Left lung (tissue), 10 donors: Measurements from ENCODE around the gene PCDHGB1. TPM values are rescaled to one million over a fixed set of nuclear protein-coding genes. Genes with fewer than 3 reads are reported as not detected.

Experiments
- ATAC-seq: fragments of 200-7000 bp; cut with Tn5 transposase; one replicate; pipeline ENCODE4 v1.9.1; 2020; ENCODE audit warnings: moderate library complexity
- DNase-seq, 4 donors: peaks; one replicate each; pipeline ENCODE4 v3.0.0-alpha.2; 2013 to 2020
- H3K27ac ChIP-seq, 2 donors: fragments of 200-600 bp; sonication (generic) in 1 of 2; one replicate each; pipeline versions ENCODE4 v1.5.0 to v1.8.0; 2020 to 2021
- H3K27me3 ChIP-seq, 2 donors: fragments of 200-600 bp; sonication (generic) in 1 of 2; one replicate each; pipeline versions ENCODE4 v1.5.0 to v1.8.0; 2020 to 2021
- H3K36me3 ChIP-seq, 2 donors: fragments of 200-600 bp; sonication (generic) in 1 of 2; one replicate each; pipeline versions ENCODE4 v1.5.0 to v1.8.0; 2020 to 2021
- H3K4me1 ChIP-seq, 2 donors: fragments of 200-600 bp; one replicate each; pipeline ENCODE4 v1.8.0; 2021
- H3K4me3 ChIP-seq, 2 donors: fragments of 200-600 bp; sonication (generic) in 1 of 2; one replicate each; pipeline versions ENCODE4 v1.5.0 to v1.8.0; 2020 to 2021; ENCODE audit warnings: mild to moderate bottlenecking in 1 of 2
- H3K9me3 ChIP-seq, 2 donors: fragments of 200-600 bp; sonication (generic) in 1 of 2; one replicate each; pipeline versions ENCODE4 v1.5.0 to v1.8.0; 2020 to 2021
- CTCF ChIP-seq, 2 donors: fragments of 200-600 bp; sonication (generic) in 1 of 2; IDR thresholded peaks; one replicate each; pipeline versions ENCODE4 v1.5.0 to v1.8.0; 2021; ENCODE audit warnings: antibody characterized with exemption in 2 of 2
- intact Hi-C, 2 donors: fragments of 100-400 bp; cut with DNase I; formaldehyde crosslinking; loops; one replicate each; pipeline versions ENCODE4 v1.11.2 to v1.14.2; 2022
- polyA plus RNA-seq, 6 donors: library from polyadenylated mRNA; unstranded; fragments of 120-200 nt; gene quantifications; one replicate each; pipeline ENCODE4 v1.2.1, GENCODE V29; 2013; ENCODE audit not compliant: insufficient read length in 6 of 6
- total RNA-seq, 2 donors: library from RNA; stranded (reverse); fragmentation: NEBNext Ultra II Directional; extraction: Animal tissue kit (Norgen Biotek cat#: 25700); gene quantifications; one replicate each; pipeline ENCODE4 v1.2.1, GENCODE V29; 2021
- donor health status: DM: no; HTN: yes; CAD: no.
- donor health status: DM: no; HTN: no; CAD: no.

The PCDHGB1 gene
- total and polyA plus RNA-seq, 8 donors = 1.4 to 2.3 (median 1.7) TPM

- Histone ChIP-seq H3K4me3 (no peak overlapping the region), H3K27me3 (peaks cover 5 to 74% of the 10 kb centered on the region in 2 donors), H3K4me1 (no peaks in the 10 kb centered on the region), H3K9me3 (peaks cover 0 to 77% of the 10 kb centered on the region in 2 donors), H3K27ac (no peak overlapping the region), H3K36me3 (no peaks in the 10 kb centered on the region)
- no peak for ATAC-seq
- intact Hi-C loops = no loop called here
- DNase-seq = no peak
- no peak for TF ChIP-seq CTCF (IDR thresholded peaks at IDR 0.05)
These were observed 1.7 kb downstream of the PCDHGB1 start for GRCh38 chr5:141351591-141351990.

- H3K4me1 ChIP-seq = no peaks in the 10 kb centered on the region
- DNase-seq (no peak), ATAC-seq (no peak)
- intact Hi-C loops = no loop called here
- H3K36me3 ChIP-seq = no peaks in the 10 kb centered on the region
- no peak for TF ChIP-seq CTCF (IDR thresholded peaks at IDR 0.05)
- H3K27ac ChIP-seq = no peak within 1 kb of the TSS
- H3K27me3 ChIP-seq = peaks cover 5 to 71% of the 10 kb centered on the region in 2 donors
- H3K4me3 ChIP-seq = no peak within 1 kb of the TSS
- peaks cover 0 to 83% of the 10 kb centered on the region in 2 donors for H3K9me3 ChIP-seq
These were observed 5.1 kb downstream of the PCDHGB1 start, which contains the start of gene PCDHGA4 for GRCh38 chr5:141354900-141355469. Gene PCDHGA4, plus strand, starts transcription at chr5:141355021. Its CDS starts 87 bp downstream, at chr5:141355108.

GRCh38 chr5:141355641-141356040 is 5.7 kb downstream of the PCDHGB1 start:
- no peaks in the 10 kb centered on the region for H3K4me1 ChIP-seq
- TF ChIP-seq CTCF (IDR thresholded peaks at IDR 0.05) = no peak
- no peak overlapping the region for H3K4me3 ChIP-seq
- peaks cover 4 to 71% of the 10 kb centered on the region in 2 donors for H3K27me3 ChIP-seq
- intact Hi-C loops = no loop called here
- no peak for ATAC-seq
- H3K9me3 ChIP-seq = peaks cover 0 to 83% of the 10 kb centered on the region in 2 donors
- H3K27ac ChIP-seq = no peak overlapping the region
- DNase-seq = no peak
- H3K36me3 ChIP-seq = no peaks in the 10 kb centered on the region

- intact Hi-C loops = no loop called here
- Histone ChIP-seq H3K36me3 (no peaks in the 10 kb centered on the region), H3K4me3 (no peak overlapping the region), H3K27me3 (peaks cover under 1 to 71% of the 10 kb centered on the region in 2 donors), H3K4me1 (no peaks in the 10 kb centered on the region), H3K9me3 (peaks cover 2 to 84% of the 10 kb centered on the region in 2 donors), H3K27ac (no peak overlapping the region)
- DNase-seq = no peak
- no peak for TF ChIP-seq CTCF (IDR thresholded peaks at IDR 0.05)
- ATAC-seq = no peak
These were observed 6.2 kb downstream of the PCDHGB1 start for GRCh38 chr5:141356133-141356532.

GRCh38 chr5:141356950-141357349 is 7.1 kb downstream of the PCDHGB1 start:
- intact Hi-C loops = no loop called here
- TF ChIP-seq CTCF (IDR thresholded peaks at IDR 0.05) = no peak
- ATAC-seq = no peak

More at GRCh38 chr5:141356950-141357349, 7.1 kb downstream of the PCDHGB1 start:
- DNase-seq = no peak
- Histone ChIP-seq H3K4me3 (no peak overlapping the region), H3K27me3 (peaks cover 5 to 71% of the 10 kb centered on the region in 2 donors), H3K36me3 (no peaks in the 10 kb centered on the region), H3K4me1 (no peaks in the 10 kb centered on the region), H3K9me3 (peaks cover 4 to 84% of the 10 kb centered on the region in 2 donors), H3K27ac (no peak overlapping the region)
